Lung microvascular endothelial cell (primary cell): ENCODE measurements around the gene OR5AC2. TPM values are rescaled to one million over a fixed set of nuclear protein-coding genes. Genes with fewer than 3 reads are reported as not detected.

ENCODE experiments used
- DNase-seq, 2 donors: peaks; one replicate each; pipeline versions ENCODE4 v3.0.0 to v3.0.0-alpha.2; 2010; ENCODE audit warnings: low read depth in 2 of 2
- total RNA-seq: library from RNA; depleted of rRNA; stranded (reverse); fragments of >200 nt; gene quantifications from 2 replicates; pipeline ENCODE4 v1.2.1, GENCODE V29; 2014

Gene OR5AC2
- not detected in 2 replicates for total RNA-seq

- DNase-seq: no peak
Observed at GRCh38 chr3:98086873-98087272, at the start of gene OR5AC2. OR5AC2 (plus strand) TSS chr3:98087173; CDS start chr3:98087173, 0 bp downstream.

- no peak for DNase-seq
Observed at GRCh38 chr3:98038286-98038685, 48.7 kb upstream of the OR5AC2 start.

GRCh38 chr3:98038876-98039275 lies 48.1 kb upstream of the OR5AC2 start:
- DNase-seq: no peak

- DNase-seq: peak; percentile 87
Observed at GRCh38 chr3:98039322-98040024, 47.5 kb upstream of the OR5AC2 start.

GRCh38 chr3:98041350-98041749 lies 45.6 kb upstream of the OR5AC2 start:
- DNase-seq: no peak

GRCh38 chr3:98048586-98048985 lies 38.4 kb upstream of the OR5AC2 start:
- no peak for DNase-seq

- no peak for DNase-seq
Observed at GRCh38 chr3:98049271-98049670, 37.7 kb upstream of the OR5AC2 start.

- no peak for DNase-seq
Observed at GRCh38 chr3:98056035-98056434, 30.9 kb upstream of the OR5AC2 start.

GRCh38 chr3:98057631-98058030 lies 29.3 kb upstream of the OR5AC2 start:
- DNase-seq: no peak

- DNase-seq: no peak
Observed at GRCh38 chr3:98058244-98058960, 28.6 kb upstream of the OR5AC2 start.

- DNase-seq: no peak
Observed at GRCh38 chr3:98068824-98069223, 18.1 kb upstream of the OR5AC2 start.

GRCh38 chr3:98070840-98071239 lies 16.1 kb upstream of the OR5AC2 start:
- no peak for DNase-seq

- DNase-seq: no peak
Observed at GRCh38 chr3:98073486-98073885, 13.5 kb upstream of the OR5AC2 start.

- DNase-seq: no peak
Observed at GRCh38 chr3:98095882-98096281, 8.9 kb downstream of the OR5AC2 start.

- DNase-seq: peak in 1 of 2 donors; percentile 1
Observed at GRCh38 chr3:98099848-98100247, 12.9 kb downstream of the OR5AC2 start.

GRCh38 chr3:98108162-98108561 lies 21.2 kb downstream of the OR5AC2 start:
- no peak for DNase-seq

GRCh38 chr3:98109807-98110549 lies 23.0 kb downstream of the OR5AC2 start:
- no peak for DNase-seq

- no peak for DNase-seq
Observed at GRCh38 chr3:98110550-98110908, 23.6 kb downstream of the OR5AC2 start.

- DNase-seq: no peak
Observed at GRCh38 chr3:98114264-98114663, 27.3 kb downstream of the OR5AC2 start.

GRCh38 chr3:98115717-98116116 lies 28.7 kb downstream of the OR5AC2 start:
- no peak for DNase-seq

GRCh38 chr3:98130421-98130820 lies 43.4 kb downstream of the OR5AC2 start, which contains the start of gene OR5H1:
OR5H1 (plus strand) TSS chr3:98130721; CDS start chr3:98132698, 1,977 bp downstream.
- DNase-seq: no peak

GRCh38 chr3:98136631-98137030 lies 49.7 kb downstream of the OR5AC2 start:
- DNase-seq: no peak
